GM21381 (cell line): ENCODE results near the gene CYTH1.

Source experiments
- ATAC-seq: cut with Tn5 transposase; IDR thresholded peaks from one replicate; pipeline ENCODE4 v1.9.1; 2021; ENCODE audit warnings: mild to moderate bottlenecking, moderate library complexity; ENCODE audit not compliant: unreplicated experiment

CYTH1 gene

DNA sequence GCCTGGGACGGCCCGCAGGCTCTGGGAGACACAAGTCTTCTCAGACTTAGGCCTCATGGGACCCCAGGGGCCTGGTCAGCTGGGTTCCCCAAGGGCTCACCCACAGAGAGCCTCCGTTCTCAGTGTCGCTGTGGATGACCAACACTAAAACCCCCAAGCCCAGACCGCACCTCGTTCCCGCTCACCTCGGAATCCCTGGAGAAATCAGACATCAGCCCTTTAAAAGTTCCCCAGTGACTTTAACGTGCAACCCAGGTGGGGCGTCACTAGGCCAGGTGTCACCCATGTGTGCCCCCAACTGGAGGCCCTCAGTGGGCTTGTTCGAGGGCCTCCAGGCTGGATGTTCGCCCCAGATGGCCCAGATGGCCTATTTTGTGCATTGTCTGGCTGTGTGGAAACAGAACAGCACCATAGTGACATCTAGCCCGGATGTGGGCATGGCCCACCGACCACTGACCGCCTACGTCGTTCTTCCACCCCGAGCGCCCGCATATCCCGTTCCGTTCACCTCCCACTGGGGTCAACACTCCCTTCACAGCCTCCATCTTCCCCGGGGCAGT, 152.6 kb downstream of the CYTH1 start:
- no peak for ATAC-seq

DNA sequence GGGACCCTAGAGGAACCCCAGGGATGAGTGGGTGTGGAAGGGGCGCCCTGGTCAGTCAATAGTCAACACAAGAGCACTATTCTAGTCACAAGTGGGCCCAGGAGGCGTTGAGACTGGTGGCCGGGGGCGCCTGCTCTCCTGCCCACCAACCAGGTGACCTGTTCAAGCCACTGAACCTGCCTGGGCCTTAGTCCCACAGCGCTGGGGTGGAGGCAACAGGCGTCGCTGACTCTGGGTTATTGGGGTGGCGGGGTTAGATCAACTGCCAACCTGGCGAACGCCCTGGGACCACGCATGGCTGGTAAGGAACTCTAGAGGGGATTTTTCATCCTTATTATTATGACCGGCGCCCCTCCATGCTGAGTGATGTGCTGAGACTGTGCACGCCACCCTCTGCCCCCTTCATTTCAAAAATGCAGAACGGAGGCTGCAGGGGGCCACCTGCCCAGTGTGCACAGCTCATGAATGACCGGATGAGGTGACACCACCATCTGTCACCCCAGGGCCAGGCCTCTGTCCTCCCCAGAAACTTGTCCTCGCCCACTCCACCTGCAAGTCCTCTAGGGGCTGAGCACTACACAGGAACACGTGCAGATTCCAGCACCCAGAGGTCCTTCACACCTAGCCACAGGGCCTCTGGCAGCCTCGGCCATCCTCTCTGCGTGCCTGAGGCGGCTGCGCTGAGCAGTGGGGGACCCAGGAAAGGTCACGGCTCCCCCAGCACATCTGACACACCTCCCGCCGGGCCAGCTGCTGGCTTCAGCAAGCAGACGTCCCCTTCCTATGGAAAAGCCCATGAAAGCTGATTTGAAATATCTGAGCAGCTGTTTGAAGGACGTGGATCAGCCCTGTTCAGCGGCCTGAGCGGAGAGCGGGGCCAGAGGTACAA, 153.3 kb downstream of the CYTH1 start:
- ATAC-seq: no peak

DNA sequence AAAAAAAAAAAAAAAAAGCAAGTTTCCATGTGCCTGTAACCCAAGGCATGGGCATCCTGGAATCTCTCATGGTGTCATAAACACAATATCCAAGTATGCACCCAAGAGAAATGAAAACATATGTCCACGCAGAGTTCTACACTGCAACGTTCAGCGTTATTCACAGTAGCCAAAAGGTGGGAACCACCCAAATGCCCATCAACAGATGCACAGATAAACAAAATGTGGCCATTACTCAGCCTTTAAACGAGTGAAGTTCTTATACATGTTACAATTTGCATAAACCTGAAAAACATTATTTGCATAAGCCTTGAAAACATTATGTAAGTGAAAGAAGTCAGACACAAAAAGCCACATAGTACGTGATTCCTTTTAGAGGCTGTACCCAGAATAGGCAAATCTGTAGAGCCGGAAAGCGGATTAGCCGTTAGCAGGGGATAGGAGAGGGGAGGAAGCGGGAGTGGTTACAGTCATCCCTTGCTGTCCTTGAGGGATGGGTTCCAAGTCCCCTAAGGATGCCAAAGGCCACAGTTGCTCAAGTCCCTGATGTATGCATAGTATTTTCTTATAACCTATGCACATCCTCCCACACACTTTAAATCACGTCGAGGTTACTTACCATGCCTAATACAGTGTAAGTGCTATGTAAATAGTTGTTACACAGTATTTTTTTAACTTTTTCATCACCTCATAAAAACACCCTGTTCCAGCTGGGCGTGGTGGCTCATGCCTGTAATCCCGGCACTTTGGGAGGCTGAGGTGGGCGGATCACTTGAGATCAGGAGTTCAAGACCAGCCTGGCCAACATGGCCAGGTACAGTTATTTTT, 157.5 kb downstream of the CYTH1 start:
- no peak for ATAC-seq
